Measurements from ENCODE around the gene ASGR2.
"Not testable (repeated sequence)": the region's sequence is repeated elsewhere in the genome, so short reads cannot be mapped to it uniquely, and the experiment has no call there.

ASGR2 gene

DNA sequence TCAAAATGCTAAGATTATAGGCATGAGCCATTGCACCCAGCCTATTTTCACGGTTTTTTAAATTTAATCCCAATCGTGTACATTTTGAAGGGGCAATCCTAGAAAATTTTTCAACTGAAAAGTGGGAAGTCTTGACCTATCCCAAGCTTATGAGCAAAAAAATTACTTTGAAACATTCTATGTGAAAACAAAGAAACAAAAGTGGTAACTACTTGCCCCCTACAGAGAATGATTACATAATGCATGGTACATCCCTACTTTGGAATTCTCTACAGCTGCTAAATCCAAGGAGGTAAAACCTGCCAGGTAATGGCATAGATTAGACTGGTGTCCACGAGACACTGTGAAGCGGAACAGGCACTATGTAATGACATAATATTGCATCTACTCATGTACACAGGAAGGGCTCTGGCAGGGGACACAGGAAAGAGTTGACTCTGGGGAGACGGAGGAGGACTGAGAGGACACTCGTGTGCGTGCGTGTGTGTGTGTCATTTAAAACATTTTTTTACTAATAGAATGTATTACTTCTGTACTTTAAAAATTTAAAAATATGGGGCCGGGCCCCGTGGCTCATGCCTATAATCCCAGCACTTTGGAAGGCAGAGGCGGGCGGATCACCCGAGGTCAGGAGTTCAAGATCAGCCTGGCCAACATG, 15.7 kb downstream of the ASGR2 start:
- ATAC-seq = no peak

DNA sequence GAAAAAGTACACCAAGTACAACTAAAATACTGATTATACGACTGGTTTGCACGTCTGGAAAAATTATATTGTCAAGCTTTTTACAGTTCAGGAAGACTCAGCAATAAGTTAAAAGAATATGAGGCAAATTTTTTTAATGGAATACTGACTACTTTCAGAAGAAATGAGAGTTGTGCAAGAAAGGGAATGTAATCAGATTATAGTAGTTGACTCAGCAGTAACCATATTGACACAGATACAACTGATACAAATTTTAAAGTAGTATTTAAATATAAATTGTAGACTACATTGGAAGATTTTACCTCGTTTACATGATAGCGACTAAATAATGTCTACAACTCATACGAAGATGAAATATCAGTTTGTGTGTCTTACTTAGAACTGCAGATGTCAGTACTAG, 16.7 kb downstream of the ASGR2 start:
- TF ChIP-seq, protein P1, sequence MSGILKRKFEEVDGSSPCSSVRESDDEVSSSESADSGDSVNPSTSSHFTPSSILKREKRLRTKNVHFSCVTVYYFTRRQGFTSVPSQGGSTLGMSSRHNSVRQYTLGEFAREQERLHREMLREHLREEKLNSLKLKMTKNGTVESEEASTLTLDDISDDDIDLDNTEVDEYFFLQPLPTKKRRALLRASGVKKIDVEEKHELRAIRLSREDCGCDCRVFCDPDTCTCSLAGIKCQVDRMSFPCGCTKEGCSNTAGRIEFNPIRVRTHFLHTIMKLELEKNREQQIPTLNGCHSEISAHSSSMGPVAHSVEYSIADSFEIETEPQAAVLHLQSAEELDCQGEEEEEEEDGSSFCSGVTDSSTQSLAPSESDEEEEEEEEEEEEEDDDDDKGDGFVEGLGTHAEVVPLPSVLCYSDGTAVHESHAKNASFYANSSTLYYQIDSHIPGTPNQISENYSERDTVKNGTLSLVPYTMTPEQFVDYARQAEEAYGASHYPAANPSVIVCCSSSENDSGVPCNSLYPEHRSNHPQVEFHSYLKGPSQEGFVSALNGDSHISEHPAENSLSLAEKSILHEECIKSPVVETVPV (CRISPR knock-in tag; IDR thresholded peaks at IDR 0.05) = no peak
- TF ChIP-seq ESRRG (CRISPR knock-in tag; IDR thresholded peaks at IDR 0.05) = no peak

More for the DNA sequence above, 15.7 kb downstream of the ASGR2 start:
- TF ChIP-seq TOX (CRISPR knock-in tag; IDR thresholded peaks at IDR 0.05; ENCODE audit: borderline replicate concordance) (no peak), ZNF565 (CRISPR knock-in tag; conservative IDR thresholded peaks at IDR 0.05; ENCODE audit: low read depth) (no peak), ZNF70 (CRISPR knock-in tag; IDR thresholded peaks at IDR 0.05) (no peak)
- TF ChIP-seq, protein P2, sequence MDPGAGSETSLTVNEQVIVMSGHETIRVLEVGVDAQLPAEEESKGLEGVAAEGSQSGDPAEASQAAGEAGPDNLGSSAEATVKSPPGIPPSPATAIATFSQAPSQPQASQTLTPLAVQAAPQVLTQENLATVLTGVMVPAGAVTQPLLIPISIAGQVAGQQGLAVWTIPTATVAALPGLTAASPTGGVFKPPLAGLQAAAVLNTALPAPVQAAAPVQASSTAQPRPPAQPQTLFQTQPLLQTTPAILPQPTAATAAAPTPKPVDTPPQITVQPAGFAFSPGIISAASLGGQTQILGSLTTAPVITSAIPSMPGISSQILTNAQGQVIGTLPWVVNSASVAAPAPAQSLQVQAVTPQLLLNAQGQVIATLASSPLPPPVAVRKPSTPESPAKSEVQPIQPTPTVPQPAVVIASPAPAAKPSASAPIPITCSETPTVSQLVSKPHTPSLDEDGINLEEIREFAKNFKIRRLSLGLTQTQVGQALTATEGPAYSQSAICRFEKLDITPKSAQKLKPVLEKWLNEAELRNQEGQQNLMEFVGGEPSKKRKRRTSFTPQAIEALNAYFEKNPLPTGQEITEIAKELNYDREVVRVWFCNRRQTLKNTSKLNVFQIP (CRISPR knock-in tag; IDR thresholded peaks at IDR 0.05; ENCODE audit: borderline replicate concordance, low read depth) = no peak
- TF ChIP-seq, protein P1 (CRISPR knock-in tag; IDR thresholded peaks at IDR 0.05) = no peak

DNA sequence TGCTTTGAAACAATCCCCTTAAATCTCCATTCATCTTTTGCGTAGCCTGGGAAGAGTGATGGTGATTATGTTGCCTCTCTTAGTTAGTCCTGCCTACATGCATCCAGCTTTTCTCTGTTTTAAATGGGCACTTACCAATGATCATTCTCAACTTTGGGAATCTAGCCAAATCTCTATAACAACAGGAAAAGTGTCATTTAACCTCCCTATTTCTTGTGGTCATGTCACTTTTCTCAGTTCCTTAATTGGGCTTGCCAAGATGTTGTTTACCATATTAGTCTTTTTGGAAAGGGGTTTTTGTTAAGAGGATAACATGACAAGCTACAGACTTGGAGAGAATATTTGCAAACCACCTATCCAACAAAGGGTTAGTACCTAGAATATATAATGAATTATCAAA, 19.0 kb downstream of the ASGR2 start:
- ATAC-seq = no peak
- no peak for TF ChIP-seq CSDC2 (CRISPR knock-in tag; IDR thresholded peaks at IDR 0.05)
- TF ChIP-seq ZFP30 (CRISPR knock-in tag; IDR thresholded peaks at IDR 0.05) = no peak
- TF ChIP-seq ZNF565 (CRISPR knock-in tag; conservative IDR thresholded peaks at IDR 0.05; ENCODE audit: low read depth) = no peak
- TF ChIP-seq ZC3H10 (CRISPR knock-in tag; IDR thresholded peaks at IDR 0.05) = no peak
- TF ChIP-seq ARNTL (CRISPR knock-in tag; IDR thresholded peaks at IDR 0.05; ENCODE audit: borderline replicate concordance, low read depth) = no peak
- TF ChIP-seq ZNF70 (CRISPR knock-in tag; IDR thresholded peaks at IDR 0.05) = no peak

More for the DNA sequence above, 16.7 kb downstream of the ASGR2 start:
- no peak for ATAC-seq

DNA sequence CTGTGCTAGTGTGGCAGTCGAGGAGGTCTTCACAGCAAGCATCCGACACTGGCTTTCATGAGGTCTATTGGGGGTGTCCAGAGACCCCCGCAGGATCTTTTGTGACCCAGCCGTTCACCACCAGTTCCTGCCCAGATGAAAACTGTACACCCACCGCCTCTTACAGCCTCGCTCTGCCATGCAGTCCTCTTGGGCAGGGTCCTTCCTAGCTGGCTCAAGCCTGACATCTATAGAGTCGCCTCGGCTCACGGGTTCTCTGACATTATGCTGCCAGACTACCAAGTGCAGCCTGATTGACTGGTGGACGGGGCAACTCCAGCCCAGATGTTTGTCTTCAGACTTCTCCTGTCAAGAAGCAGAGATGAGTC, 20.0 kb downstream of the ASGR2 start:
- no peak for TF ChIP-seq GLIS3 (CRISPR knock-in tag; IDR thresholded peaks at IDR 0.05)
- no peak for TF ChIP-seq ZNF8 (CRISPR knock-in tag; IDR thresholded peaks at IDR 0.05)
- TF ChIP-seq, protein P3, sequence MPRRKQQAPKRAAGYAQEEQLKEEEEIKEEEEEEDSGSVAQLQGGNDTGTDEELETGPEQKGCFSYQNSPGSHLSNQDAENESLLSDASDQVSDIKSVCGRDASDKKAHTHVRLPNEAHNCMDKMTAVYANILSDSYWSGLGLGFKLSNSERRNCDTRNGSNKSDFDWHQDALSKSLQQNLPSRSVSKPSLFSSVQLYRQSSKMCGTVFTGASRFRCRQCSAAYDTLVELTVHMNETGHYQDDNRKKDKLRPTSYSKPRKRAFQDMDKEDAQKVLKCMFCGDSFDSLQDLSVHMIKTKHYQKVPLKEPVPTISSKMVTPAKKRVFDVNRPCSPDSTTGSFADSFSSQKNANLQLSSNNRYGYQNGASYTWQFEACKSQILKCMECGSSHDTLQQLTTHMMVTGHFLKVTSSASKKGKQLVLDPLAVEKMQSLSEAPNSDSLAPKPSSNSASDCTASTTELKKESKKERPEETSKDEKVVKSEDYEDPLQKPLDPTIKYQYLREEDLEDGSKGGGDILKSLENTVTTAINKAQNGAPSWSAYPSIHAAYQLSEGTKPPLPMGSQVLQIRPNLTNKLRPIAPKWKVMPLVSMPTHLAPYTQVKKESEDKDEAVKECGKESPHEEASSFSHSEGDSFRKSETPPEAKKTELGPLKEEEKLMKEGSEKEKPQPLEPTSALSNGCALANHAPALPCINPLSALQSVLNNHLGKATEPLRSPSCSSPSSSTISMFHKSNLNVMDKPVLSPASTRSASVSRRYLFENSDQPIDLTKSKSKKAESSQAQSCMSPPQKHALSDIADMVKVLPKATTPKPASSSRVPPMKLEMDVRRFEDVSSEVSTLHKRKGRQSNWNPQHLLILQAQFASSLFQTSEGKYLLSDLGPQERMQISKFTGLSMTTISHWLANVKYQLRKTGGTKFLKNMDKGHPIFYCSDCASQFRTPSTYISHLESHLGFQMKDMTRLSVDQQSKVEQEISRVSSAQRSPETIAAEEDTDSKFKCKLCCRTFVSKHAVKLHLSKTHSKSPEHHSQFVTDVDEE (CRISPR knock-in tag; IDR thresholded peaks at IDR 0.05) = no peak
- TF ChIP-seq RARB (CRISPR knock-in tag; IDR thresholded peaks at IDR 0.05) = no peak
- TF ChIP-seq, protein P4, sequence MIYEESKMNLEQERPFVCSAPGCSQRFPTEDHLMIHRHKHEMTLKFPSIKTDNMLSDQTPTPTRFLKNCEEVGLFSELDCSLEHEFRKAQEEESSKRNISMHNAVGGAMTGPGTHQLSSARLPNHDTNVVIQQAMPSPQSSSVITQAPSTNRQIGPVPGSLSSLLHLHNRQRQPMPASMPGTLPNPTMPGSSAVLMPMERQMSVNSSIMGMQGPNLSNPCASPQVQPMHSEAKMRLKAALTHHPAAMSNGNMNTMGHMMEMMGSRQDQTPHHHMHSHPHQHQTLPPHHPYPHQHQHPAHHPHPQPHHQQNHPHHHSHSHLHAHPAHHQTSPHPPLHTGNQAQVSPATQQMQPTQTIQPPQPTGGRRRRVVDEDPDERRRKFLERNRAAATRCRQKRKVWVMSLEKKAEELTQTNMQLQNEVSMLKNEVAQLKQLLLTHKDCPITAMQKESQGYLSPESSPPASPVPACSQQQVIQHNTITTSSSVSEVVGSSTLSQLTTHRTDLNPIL (CRISPR knock-in tag; IDR thresholded peaks at IDR 0.05; ENCODE audit: low read depth) = no peak
- no peak for TF ChIP-seq BACH2 (CRISPR knock-in tag; IDR thresholded peaks at IDR 0.05; ENCODE audit: borderline replicate concordance)
- no peak for TF ChIP-seq CSDC2 (CRISPR knock-in tag; IDR thresholded peaks at IDR 0.05)
- TF ChIP-seq SNAI2 (CRISPR knock-in tag; IDR thresholded peaks at IDR 0.05) = no peak
- TF ChIP-seq PPARA (CRISPR knock-in tag; IDR thresholded peaks at IDR 0.05; ENCODE audit: borderline replicate concordance) = no peak
- ATAC-seq = no peak

DNA sequence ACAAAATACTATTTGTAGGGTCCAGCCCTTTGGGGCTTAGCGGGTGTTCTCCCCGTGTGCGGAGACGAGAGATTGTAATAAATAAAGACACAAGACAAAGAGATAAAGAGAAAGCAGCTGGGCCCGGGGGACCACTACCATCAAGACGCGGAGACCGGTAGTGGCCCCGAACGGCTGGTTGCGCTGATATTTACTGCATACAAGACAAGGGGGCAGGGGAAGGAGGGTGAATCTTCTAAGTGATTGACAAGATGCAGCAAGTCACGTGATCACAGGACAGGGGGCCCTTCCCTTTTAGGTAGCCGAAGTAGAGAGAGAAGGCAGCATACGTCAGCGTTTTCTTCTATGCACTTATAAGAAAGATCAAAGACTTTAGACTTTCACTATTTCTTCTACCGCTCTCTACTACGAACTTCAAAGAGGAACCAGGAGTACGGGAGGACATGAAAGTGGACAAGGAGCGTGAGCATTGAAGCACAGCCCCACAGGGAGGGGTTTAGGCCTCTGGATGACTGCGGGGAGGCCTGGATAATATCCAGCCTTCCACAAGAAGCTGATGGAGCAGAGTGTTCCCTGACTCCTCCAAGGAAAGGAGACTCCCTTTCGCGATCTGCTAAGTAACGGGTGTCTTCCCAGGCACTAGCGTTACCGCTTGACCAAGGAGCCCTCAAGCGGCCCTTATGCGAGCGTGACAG, 23.2 kb downstream of the ASGR2 start:
- ATAC-seq = not testable (repeated sequence)

DNA sequence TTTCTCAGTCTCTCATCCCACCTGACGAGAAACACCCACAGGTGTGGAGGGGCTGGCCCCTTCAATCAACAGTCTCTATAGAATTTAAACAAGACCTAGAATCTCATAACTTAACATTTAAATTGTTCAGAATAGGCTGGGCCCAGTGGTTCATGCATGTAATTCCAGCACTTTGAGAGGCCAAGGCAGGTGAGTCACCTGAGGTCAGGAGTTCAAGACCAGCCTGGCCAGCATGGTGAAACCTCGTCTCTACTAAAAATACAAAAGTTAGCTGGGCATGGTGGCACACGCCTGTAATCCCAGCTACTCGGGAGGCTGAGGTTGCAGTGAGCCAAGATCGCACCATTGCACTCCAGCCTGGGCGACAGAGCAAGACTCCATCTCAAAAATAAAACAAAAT, 25.1 kb downstream of the ASGR2 start:
- ATAC-seq = not testable (repeated sequence)

DNA sequence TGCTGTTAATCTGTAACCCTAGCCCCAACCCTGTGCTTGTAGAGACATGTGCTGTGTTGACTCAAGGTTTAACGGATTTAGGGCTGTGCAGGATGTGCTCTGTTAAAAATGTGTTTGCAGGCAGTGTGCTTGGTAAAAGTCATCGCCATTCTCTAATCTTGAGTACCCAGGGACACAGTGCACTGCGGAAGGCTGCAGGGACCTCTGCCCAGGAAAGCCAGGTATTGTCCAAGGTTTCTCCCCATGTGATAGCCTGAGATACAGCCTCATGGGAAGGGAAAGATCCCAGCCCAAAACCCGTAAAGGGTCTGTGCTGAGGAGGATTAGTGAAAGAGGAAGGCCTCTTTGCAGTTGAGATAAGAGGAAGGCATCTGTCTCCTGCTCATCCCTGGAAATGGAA, 26.2 kb downstream of the ASGR2 start:
- ATAC-seq = not testable (repeated sequence)
